Measurements from ENCODE around the gene CRAMP1. TPM values are rescaled to one million over a fixed set of nuclear protein-coding genes. Genes with fewer than 3 reads are reported as not detected.
"Not testable (repeated sequence)": the region's sequence is repeated elsewhere in the genome, so short reads cannot be mapped to it uniquely, and the experiment has no call there.

CRAMP1 gene
- total RNA-seq, 1 donor from 2014 or later = 31.4 TPM

DNA sequence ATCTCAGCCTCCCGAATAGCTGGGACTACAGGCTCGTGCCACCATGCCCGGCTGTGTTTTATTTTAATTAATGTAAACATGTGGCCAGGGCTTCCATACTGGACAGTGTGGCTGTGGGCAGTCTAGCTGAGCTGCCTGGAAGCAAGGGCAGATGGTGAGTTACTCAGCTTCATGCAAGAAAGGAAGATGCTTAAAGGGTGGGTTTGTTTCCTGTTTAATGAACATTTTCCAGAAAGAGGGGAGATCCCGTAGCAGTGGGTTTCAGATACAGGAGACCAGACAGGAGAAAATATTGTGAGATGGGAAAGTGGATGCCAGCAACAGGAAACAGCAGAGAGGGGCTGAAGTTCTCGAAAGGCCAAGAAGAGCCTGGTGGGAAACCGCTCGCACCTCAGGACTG is 101.2 kb downstream of the CRAMP1 start:
- no peak for DNase-seq (ENCODE audit: low spot score)

DNA sequence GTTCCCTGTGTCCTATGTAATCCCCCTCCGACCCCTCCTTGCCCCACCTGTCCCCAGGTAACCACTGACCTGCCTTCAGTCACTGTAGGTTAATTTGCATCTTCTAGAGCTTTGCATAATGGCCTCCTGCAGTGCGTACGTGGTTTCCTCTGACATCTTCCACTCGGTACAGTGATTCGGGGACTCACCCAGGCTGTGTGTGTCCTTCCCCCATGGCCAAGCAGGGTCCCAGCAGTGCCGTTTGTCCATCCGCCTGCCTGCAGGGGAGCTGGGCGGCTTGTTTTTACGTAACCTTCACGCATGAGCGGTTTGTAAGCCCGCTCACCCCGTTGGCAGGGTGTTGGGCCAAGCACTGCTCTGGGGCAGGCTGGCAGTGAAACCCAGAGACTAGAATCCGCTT is 101.8 kb downstream of the CRAMP1 start:
- no peak for DNase-seq (ENCODE audit: low spot score)

DNA sequence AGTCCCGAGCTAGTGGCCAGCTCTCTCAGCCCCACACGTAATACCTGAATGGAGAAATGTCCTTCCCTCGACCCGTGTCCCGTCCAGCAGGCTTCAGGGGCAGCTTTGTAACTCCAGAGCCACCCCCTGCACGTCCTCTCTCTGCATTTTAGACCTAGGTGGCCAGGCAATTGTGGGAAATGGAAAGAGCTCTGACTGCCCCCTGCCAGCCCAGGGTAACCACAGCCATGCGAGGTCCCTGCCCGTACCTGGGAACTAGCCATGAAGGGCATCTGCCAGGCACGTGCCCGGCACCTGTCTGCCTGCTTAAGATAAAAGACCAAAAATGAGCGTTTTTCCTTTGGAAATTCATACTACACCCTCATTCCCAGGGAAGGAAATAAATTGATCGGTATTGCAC is 103.1 kb downstream of the CRAMP1 start:
- DNase-seq (ENCODE audit: low spot score) = no peak

GRCh38 chr16:1718236-1718635 is 106.1 kb downstream of the CRAMP1 start:
- DNase-seq (ENCODE audit: low spot score) = not testable (repeated sequence)

DNA sequence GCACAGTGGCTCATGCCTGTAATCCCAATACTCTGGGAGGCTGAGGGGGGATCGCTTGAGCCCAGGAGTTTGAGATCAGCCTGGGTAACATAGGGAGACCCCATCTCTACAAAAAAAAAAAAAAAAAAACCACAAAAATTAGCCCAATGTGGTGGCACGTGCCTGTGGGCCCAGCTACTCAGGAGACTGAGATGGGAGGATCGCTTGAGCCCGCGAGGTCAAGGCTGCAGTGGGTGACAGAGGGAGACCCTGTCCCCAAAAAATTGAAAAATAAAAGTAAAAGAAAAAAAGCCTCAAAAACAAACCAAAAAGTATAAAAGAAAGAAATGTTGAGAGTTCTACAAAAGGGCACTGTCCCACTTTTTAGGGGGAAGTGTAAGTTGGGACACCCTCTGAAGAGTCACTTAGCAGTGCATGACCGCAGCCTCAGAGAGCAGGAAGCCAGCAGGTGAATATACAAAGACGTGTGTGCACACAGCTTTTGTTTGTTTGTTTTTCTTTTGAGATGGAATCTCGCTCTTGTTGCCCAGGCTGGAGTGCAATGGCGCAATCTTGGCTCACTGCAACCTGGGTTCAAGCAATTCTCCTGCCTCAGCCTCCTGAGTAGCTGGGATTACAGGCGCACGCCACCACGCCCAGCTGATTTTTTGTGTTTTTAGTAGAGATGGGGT is 107.5 kb downstream of the CRAMP1 start:
- DNase-seq (ENCODE audit: low spot score) = not testable (repeated sequence)

- no peak for DNase-seq (ENCODE audit: low spot score)
Measured at GRCh38 chr16:1721372-1721771, 109.2 kb downstream of the CRAMP1 start.

DNA sequence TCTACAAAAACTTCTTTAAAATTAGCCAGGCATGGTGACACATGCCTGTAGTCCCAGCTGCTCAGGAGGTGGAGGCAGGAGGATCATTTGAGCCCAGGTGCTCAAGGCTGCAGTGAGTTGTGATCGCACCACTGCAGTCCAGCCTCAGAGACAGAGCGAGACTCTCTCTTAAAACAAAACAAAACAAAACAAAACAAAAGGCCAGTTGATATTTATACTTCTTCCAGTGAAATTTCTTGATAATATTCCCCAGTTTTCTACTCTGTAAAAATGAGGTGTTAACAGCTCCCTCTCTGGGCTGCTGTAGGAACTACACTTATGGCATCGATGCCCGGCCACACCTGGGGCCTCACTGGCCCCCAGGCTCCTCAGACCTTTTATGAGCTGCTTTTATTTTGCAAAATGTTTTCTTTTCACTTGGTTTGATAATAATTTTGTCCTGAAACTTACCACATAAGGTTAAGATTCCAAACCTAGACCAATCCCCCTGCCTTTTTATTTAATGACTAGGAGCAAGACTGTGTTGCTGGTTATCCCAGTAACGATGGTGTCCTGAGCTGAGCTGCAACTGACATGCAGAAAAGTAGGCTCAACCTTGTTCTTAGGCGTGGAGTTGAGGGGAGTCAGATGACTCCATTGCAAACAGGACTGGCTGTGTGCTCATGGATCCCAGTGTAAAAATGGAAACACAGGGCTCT is 111.4 kb downstream of the CRAMP1 start:
- no peak for DNase-seq (ENCODE audit: low spot score)

DNA sequence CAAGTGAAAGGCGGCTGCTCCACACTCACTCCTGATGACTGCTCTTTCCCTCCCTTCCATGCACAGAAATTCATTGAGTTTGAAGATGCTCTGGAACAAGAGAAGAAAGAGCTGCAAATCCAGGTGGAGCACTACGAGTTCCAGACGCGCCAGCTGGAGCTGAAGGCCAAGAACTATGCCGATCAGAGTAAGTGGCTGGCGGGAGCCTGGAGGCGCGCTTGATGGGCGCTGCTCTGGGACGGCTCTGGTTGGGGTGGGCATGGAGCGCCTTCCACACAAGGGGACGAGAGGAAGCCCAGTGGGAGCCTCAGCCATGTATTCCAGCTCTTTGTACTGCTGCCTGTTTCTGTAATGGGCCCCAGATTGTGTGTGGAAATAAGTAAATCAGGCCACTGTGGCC is 112.3 kb downstream of the CRAMP1 start:
- no peak for DNase-seq (ENCODE audit: low spot score)

GRCh38 chr16:1726661-1727502 is 114.7 kb downstream of the CRAMP1 start:
- no peak for DNase-seq (ENCODE audit: low spot score)

Other genes starting within 250 kb of the CRAMP1 start
- 16.7 TPM for gene UNKL, start 197.7 kb upstream of the CRAMP1 start, total RNA-seq
- gene UQCC4, start 191.6 kb upstream of the CRAMP1 start, total RNA-seq = 14.5 TPM
- not detected for gene PERCC1, start 181.3 kb upstream of the CRAMP1 start, total RNA-seq
- gene CCDC154, start 167.8 kb upstream of the CRAMP1 start, total RNA-seq = 2.0 TPM
- 77.5 TPM for gene CLCN7, start 137.3 kb upstream of the CRAMP1 start, total RNA-seq
- gene PTX4, start 123.4 kb upstream of the CRAMP1 start, total RNA-seq = 0.34 TPM
- gene TELO2, start 119.0 kb upstream of the CRAMP1 start, total RNA-seq = 58.7 TPM
- 32.8 TPM for gene TMEM204, start 78.7 kb upstream of the CRAMP1 start, total RNA-seq
- 35.1 TPM for gene IFT140, start 288 bp upstream of the CRAMP1 start, total RNA-seq
- gene JPT2, start 65.9 kb downstream of the CRAMP1 start, total RNA-seq = 108 TPM
- 112 TPM for gene MAPK8IP3, start 93.8 kb downstream of the CRAMP1 start, total RNA-seq
- gene NME3, start 159.2 kb downstream of the CRAMP1 start, total RNA-seq = 79.7 TPM
- 49.7 TPM for gene EME2, start 160.4 kb downstream of the CRAMP1 start, total RNA-seq
- 78.6 TPM for gene MRPS34, start 160.8 kb downstream of the CRAMP1 start, total RNA-seq
- 39.2 TPM for gene SPSB3, start 170.2 kb downstream of the CRAMP1 start, total RNA-seq
- gene NUBP2, start 170.6 kb downstream of the CRAMP1 start, total RNA-seq = 48.9 TPM
- gene IGFALS, start 181.3 kb downstream of the CRAMP1 start, total RNA-seq = not detected
- 37.5 TPM for gene HAGH, start 214.5 kb downstream of the CRAMP1 start, total RNA-seq
- gene FAHD1, start 214.8 kb downstream of the CRAMP1 start, total RNA-seq = 29.3 TPM